GM19193 (cell line): Measurements from ENCODE around the gene IFNAR2.

Source experiments
- POLR2A ChIP-seq: IDR thresholded peaks from 4 replicates; pipeline ENCODE4 v1.6.1; 2011; ENCODE audit not compliant: insufficient read depth, insufficient read length; ENCODE audit errors: extremely low read depth

The IFNAR2 gene

DNA sequence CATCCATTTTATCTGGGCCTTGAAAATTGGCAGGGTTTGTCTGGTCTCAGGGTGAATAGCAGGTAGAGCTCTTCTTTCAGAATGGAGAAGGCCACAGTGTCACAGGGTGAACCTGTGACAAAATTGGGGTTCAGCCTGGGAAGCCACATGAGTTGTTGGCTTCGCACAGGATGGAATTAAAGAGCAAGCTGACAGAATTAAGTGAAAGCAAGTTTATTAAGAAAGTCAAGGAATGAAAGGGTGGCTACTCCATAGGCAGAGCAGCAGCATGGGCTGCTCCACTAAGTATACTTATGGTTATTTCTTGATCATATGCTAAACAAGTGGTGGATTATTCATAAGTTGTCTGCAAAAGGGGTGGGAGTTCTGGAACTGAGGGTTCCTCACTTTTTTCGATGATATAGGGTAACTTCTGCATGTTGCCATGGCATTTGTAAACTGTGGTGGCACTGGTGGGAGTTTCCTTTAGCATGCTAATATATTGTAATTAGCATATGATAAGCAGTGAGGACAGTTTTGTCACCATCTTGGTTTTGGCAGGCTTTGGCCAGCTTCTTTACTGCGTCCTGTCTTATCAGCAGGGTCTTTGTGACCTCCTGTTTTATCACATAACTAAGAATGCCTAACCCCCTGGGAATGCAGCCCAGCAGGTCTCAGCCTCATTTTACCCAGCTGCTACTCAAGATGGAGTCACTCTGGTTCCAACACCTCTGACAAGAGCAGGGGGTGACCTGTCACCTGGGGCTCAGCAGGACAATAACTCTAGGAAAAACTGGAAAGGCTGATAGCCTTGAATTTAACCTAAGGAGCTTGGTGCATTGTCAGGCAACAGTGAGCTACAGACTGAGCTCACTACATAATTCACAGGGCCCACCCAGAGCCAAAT is 5.1 kb downstream of the IFNAR2 start:
- no peak for TF ChIP-seq POLR2A

DNA sequence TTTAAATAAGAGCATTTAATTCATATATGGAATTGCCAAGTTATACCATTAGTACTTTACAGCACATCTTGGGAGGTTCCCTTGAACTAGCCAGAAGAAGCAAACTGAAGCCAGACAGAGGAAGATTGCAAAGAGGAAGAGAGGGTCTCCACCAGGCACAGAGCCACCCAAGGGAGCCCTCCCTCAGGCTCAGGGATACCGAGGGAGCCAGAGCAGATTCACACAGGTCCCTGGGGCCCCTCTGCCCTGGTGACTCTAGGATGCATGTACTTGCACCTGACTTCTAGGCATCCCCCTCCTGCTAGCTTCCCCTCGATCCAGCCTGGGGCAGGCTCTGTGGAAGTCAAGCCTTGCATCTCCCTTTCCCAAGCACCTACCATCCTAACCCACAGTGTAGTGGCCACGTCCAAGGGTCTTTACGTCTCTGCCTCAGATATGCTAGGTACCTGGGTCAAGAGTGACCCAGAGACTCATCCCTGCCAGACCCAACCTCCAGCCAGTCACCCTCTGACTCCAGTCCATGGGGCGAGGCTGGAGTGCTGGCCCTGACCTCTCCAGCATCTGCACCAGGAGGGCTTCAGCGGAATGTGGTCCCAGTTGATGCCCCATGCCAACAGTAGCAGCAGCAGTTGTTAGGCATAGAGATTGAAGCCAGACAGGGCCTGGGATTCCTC is 6.4 kb downstream of the IFNAR2 start:
- no peak for TF ChIP-seq POLR2A

DNA sequence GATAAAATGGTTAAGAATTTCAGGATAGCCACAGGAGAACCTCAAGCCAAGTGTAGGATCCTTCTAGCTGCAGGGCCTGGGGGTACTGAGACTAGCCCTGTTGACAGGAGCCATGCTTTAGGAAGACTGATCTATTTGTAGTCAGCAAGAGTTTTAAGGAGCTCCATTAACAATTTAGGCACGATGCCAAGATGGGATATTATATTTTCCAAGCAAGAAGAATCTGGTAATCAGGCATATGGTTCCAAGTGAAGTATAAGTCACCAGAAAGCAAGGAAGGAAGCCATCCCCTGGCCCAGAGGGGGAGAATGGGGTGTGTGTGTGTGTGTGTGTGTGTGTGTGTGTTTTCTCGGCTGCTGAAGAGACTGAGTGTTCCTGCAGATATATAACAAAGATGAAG is 7.0 kb downstream of the IFNAR2 start:
- no peak for TF ChIP-seq POLR2A

DNA sequence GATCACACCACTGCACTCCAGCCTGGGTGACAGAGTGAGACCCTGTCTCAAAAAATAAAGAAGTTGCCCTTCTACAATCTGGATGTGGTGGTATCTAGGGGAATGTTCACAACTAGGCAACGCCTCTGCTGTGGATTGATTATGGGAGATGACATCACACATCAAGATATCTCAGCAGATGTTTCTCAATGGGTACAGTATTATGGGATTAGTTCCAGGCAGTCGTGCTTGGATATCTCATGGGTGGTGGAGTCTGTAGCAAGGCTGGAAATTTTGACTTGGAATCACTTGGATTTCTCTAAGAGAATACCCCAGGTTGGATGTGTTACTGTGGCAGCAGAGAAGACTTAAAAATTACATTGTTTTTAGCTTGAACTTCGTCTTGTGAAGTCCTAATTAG is 7.7 kb downstream of the IFNAR2 start:
- no peak for TF ChIP-seq POLR2A

DNA sequence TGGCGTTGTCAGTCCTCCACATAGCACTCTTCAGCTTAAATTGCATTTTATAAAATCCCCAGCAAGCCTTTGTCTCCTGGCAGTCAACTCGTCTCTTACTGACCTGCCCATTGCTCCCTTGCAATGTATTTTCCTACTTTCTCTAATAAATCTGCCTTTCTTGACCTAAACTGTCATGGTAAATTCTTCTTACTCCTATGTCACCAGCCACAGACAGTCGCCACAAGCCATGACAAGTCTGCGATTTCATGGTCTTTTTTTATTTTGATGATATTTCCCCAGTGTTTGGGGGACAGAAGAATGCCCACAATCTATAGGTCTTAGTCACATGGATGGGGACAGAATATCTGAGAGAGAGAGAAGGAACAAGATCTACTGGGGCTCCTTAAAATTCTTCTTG is 8.4 kb downstream of the IFNAR2 start:
- TF ChIP-seq POLR2A, result no peak

DNA sequence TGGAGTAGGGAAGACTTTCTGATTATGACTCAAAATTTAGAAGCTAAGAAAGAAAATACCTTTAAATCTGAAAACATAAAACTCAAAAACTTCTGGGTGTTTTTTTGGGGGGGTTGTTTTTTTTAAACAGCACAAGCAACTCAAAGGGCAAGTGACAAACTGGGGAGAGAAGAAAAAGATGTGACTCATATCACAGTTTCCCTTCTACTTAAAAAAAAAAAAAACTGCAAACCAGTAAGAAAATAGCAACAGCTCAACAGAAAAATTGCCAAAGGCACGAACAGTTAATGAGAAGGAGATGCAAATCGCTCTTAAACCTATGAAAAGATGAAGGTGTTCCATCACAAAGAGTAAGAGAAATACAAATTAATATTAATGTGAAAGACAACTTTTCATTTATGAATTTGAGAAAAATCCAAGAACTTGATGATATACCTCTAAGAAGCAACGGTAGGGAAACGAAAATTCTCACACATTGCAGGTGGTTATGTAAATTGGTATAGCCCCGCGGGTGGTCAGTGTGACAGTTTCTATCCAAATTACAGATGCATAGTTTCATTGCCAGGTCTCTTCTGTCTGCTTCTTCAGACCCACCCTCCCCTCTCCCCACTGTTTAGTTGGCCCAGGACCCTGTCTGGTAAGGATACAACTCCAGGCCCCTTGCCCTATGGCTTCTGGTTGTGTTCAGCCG is 9.0 kb downstream of the IFNAR2 start:
- peak; percentile 41 for TF ChIP-seq POLR2A

DNA sequence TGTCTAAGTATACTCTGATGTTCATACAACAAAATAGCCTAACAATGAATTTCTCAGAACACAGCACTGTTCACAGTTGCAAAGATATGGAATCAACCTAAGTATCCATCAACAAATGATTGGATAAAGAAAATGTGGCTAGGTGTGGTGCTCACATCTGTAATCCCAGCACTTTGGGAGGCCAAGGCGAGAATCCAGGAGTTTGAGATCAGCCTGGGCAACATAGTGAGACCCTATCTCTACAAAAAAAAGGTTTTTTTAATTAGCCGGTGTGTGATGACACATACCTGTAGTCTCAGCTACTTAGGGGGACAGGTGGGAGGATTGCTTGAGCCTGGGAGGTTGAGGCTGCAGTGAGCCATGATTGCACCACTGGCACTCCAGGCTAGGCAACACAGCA is 10.7 kb downstream of the IFNAR2 start:
- no peak for TF ChIP-seq POLR2A

DNA sequence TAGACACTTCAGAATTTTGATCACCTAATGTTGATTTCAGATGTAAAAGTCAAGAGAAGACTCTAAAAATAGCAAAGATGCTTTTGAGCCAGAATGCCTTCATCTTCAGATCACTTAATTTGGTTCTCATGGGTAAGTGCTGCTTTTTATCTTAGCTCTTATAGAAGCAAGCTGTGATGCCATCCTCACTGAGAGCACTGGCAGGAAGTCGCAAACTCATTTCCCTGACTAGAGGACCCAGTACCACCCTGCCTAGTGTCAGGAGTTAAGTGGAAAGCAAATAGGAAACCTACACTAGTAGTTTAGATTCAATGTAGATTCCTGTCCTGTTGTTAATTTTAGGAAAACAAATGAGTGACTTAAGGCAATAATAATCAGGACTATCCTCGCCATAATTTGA is 12.1 kb downstream of the IFNAR2 start:
- no peak for TF ChIP-seq POLR2A

DNA sequence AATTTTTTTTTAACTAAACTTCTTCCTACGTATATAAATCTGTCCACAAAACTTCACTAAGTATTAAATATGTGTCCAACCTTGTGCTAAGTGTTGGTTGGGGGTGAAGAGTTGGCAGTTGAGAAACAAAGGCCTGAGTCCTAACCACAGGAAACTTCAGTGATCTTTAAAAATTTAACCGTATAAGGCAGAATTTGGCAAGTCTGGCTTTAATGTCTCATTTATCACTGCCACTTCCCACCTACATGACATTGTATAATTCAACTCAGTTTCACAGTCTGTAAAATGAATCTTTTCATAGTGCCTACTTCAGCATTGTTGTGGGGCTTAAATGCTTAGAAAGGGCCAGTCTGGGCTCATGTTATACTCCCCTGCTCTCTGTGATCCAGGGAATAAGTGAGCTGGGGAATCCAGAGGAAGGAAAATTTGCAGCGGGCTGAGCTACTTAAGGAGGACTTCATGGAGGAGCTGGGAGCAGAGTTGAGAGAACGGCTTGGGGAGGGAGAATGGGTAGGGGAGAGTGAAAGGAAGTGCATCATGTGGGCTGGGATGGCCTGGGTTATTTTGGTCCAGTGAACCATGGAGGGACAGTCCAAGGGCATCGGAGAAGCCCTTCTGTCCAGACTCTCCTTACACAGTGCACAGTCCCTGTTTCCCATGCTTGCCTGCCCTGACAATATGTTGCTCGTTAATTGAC is 14.5 kb downstream of the IFNAR2 start:
- TF ChIP-seq POLR2A, result no peak

DNA sequence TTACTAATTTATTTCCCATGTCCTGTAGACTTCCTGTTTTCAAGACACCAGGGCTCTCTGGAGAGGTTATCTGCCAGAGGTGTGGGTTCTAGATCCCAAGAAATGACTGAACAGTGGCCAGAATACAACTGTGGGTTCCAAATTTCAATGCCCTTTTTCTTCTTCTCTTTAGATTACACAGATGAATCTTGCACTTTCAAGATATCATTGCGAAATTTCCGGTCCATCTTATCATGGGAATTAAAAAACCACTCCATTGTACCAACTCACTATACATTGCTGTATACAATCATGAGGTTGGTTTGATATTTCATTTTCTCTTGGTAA is 15.0 kb downstream of the IFNAR2 start:
- no peak for TF ChIP-seq POLR2A

DNA sequence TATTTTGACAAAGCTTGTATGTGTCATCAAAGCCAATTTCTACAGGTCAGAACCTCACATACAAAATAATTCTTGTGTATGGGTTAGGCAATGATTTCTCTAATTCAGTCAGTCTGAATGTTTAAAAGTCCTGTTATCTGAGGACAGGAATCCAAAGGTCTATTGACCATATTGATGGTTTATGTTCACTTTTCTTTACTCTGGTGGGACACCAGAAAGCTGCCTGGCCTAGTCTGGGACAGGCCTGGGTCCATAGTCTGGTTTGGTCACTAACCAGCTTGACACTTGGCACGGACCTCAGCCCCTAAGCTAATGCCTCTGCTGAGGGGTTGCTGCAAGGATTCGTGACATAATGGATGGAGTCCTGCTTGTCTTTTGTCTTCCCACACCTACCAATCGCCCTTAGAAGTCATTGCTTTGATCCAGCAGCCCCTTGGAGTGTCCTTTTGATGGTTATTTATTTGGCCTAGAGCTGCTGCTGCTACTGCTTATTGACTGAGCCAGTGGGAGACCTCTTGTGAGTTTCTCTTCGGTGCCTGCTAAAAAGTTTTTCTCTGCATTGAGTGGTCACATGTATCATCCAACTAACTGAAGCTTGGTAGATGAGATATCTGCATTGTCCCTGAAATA is 15.7 kb downstream of the IFNAR2 start:
- no peak for TF ChIP-seq POLR2A

DNA sequence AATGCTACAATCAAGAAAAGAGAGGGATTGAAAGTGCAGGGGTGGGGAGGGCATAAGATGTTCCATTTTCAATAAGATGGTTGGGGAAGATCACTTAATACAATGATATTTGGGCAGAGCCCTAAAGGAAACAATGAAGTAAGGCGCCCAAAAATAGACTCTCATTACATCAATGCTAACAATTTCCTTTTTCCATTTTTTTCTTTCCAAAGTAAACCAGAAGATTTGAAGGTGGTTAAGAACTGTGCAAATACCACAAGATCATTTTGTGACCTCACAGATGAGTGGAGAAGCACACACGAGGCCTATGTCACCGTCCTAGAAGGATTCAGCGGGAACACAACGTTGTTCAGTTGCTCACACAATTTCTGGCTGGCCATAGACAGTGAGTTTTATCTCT is 16.8 kb downstream of the IFNAR2 start:
- no peak for TF ChIP-seq POLR2A

DNA sequence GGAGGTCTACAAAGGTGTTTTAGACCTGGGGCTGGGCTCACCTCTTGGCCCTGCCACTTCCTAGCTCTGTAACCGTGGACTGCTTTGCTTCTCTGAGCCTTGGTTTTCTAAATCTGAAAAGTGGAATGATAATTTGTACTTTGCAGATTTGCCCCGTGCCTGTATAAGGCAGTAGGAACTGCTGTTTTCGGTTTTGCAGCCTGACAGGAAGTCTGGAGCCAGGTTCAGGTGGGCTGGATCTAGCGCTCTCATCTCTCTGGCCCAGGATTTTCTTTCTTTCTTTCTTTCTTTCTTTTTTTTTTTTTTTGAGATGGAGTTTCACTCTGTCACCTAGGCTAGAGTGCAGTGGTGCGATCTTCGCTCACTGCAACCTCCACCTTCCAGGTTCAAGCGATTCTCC is 17.2 kb downstream of the IFNAR2 start:
- no peak for TF ChIP-seq POLR2A

DNA sequence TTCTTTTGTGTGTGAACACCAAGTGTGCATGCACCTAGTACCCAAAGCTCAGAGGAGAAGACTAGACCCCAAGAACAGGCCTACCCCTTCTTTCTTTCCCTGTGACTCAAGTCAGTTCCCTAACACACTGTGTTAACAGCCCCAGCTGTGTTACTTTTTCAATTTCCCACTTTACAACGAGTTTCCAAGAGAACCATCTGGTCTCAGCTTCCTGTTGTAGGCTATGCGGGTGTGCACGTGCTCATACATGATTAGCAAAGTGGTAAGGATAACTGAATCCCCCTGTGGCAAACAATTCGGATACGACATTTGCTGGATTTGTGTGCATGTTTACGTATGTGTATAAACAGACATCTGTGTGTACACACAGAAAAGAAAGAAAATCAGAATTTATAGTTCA is 17.9 kb downstream of the IFNAR2 start:
- no peak for TF ChIP-seq POLR2A
